H9 (cell line): ENCODE results near the gene RHOC. TPM values are rescaled to one million over a fixed set of nuclear protein-coding genes. Genes with fewer than 3 reads are reported as not detected.

Experiments
- DNase-seq: peaks from one replicate; pipeline ENCODE4 v3.0.0-alpha.2; 2017
- H2AFZ ChIP-seq: one replicate; pipeline ENCODE4 v1.6.1; 2013; ENCODE audit warnings: mild to moderate bottlenecking, low read length, control low read depth, moderate library complexity
- H2AK5ac ChIP-seq: 2 replicates; pipeline ENCODE4 v1.6.1; 2013; ENCODE audit warnings: low read length, control low read depth, mixed read lengths; ENCODE audit not compliant: insufficient read length
- H2BK120ac ChIP-seq: one replicate; pipeline ENCODE4 v1.6.1; 2013; ENCODE audit warnings: low read depth, mild to moderate bottlenecking, low read length, control low read depth, inconsistent platforms; ENCODE audit not compliant: poor library complexity, severe bottlenecking
- H2BK12ac ChIP-seq: 2 replicates; pipeline ENCODE4 v1.6.1; 2013; ENCODE audit warnings: low read length, control low read depth, mixed read lengths, low read depth; ENCODE audit not compliant: insufficient read length
- H2BK15ac ChIP-seq: 2 replicates; pipeline ENCODE4 v1.6.1; 2013; ENCODE audit warnings: low read depth, low read length, control low read depth
- H2BK20ac ChIP-seq: one replicate; pipeline ENCODE4 v1.6.1; 2013; ENCODE audit warnings: low read depth, mild to moderate bottlenecking, low read length, control low read depth, inconsistent platforms; ENCODE audit not compliant: poor library complexity, severe bottlenecking
- H2BK5ac ChIP-seq: 2 replicates; pipeline ENCODE4 v1.6.1; 2013; ENCODE audit warnings: low read length, control low read depth, mixed read lengths; ENCODE audit not compliant: insufficient read length
- H3K14ac ChIP-seq: 2 replicates; pipeline ENCODE4 v1.6.1; 2013; ENCODE audit warnings: low read length, control low read depth; ENCODE audit not compliant: insufficient read depth
- H3K18ac ChIP-seq: 2 replicates; pipeline ENCODE4 v1.6.1; 2013; ENCODE audit warnings: low read depth, mild to moderate bottlenecking, mixed read lengths, low read length, control low read depth; ENCODE audit not compliant: insufficient read length
- H3K23ac ChIP-seq: 2 replicates; pipeline ENCODE4 v1.6.1; 2013; ENCODE audit warnings: low read length, control low read depth, mixed read lengths, low read depth; ENCODE audit not compliant: insufficient read length
- H3K23me2 ChIP-seq: 2 replicates; pipeline ENCODE4 v1.6.1; 2013; ENCODE audit warnings: low read depth, mild to moderate bottlenecking, mixed read lengths, low read length, control low read depth; ENCODE audit not compliant: insufficient read length, poor library complexity, severe bottlenecking
- H3K27ac ChIP-seq: 2 replicates; pipeline ENCODE4 v1.5.1; 2013; ENCODE audit warnings: low read length, control low read depth, mixed read lengths, low read depth; ENCODE audit not compliant: insufficient read length
- H3K27me3 ChIP-seq: 2 replicates; pipeline ENCODE4 v1.6.1; 2013; ENCODE audit warnings: low read length, control low read depth, inconsistent platforms; ENCODE audit not compliant: insufficient read depth
- H3K4ac ChIP-seq: 2 replicates; pipeline ENCODE4 v1.6.1; 2013; ENCODE audit warnings: low read depth, mild to moderate bottlenecking, control low read depth, inconsistent platforms, low read length, moderate library complexity
- H3K4me1 ChIP-seq: 2 replicates; pipeline ENCODE4 v1.6.1; 2013; ENCODE audit warnings: low read length, control low read depth, inconsistent platforms; ENCODE audit not compliant: insufficient read depth
- H3K4me2 ChIP-seq: 2 replicates; pipeline ENCODE4 v1.6.1; 2013; ENCODE audit warnings: low read length, control low read depth, mixed read lengths; ENCODE audit not compliant: insufficient read length, insufficient read depth
- H3K56ac ChIP-seq: 2 replicates; pipeline ENCODE4 v1.6.1; 2013; ENCODE audit warnings: low read depth, mild to moderate bottlenecking, mixed read lengths, low read length, control low read depth; ENCODE audit not compliant: insufficient read length
- H3K79me1 ChIP-seq: 2 replicates; pipeline ENCODE4 v1.6.1; 2013; ENCODE audit warnings: low read depth, mild to moderate bottlenecking, moderate library complexity, low read length, control low read depth, inconsistent platforms; ENCODE audit not compliant: insufficient read depth, poor library complexity, severe bottlenecking
- H3K79me2 ChIP-seq: 2 replicates; pipeline ENCODE4 v1.6.1; 2013; ENCODE audit warnings: low read length, control low read depth, inconsistent platforms; ENCODE audit not compliant: insufficient read depth
- H3K9ac ChIP-seq: 2 replicates; pipeline ENCODE4 v1.6.1; 2013; ENCODE audit warnings: low read length, control low read depth, mixed read lengths; ENCODE audit not compliant: insufficient read length; ENCODE audit errors: extremely low read depth
- H3K9me3 ChIP-seq: one replicate; pipeline ENCODE4 v1.6.1; 2013; ENCODE audit warnings: low read depth, low read length, inconsistent platforms; ENCODE audit not compliant: control insufficient read depth
- H3T11ph ChIP-seq: one replicate; pipeline ENCODE4 v1.6.1; 2013; ENCODE audit warnings: mild to moderate bottlenecking, low read length, control low read depth, inconsistent platforms
- H4K20me1 ChIP-seq: one replicate; pipeline ENCODE4 v1.6.1; 2013; ENCODE audit not compliant: control insufficient read depth, insufficient read length, insufficient read depth
- H4K5ac ChIP-seq: 2 replicates; pipeline ENCODE4 v1.6.1; 2013; ENCODE audit warnings: low read depth, mild to moderate bottlenecking, mixed read lengths, low read length, control low read depth; ENCODE audit not compliant: insufficient read length
- H4K8ac ChIP-seq: replicated peaks from 2 replicates; pipeline ENCODE4 v1.6.1; 2013; ENCODE audit warnings: low read length, control low read depth, mixed read lengths, low read depth; ENCODE audit not compliant: insufficient read length
- H4K91ac ChIP-seq: 2 replicates; pipeline ENCODE4 v1.6.1; 2013; ENCODE audit warnings: low read depth, mild to moderate bottlenecking, moderate library complexity, mixed read lengths, low read length, control low read depth; ENCODE audit not compliant: insufficient read length
- H3K27ac Mint-ChIP-seq, 3 experiments: 2 replicates in 2 of 3; 3 replicates in 1 of 3; pipeline ENCODE4 v1.8.0; 2020 to 2021; ENCODE audit warnings: mixed read lengths in 3 of 3, mild to moderate bottlenecking in 1 of 3, moderate library complexity in 1 of 3
- H3K27me3 Mint-ChIP-seq: 2 replicates; pipeline ENCODE4 v1.8.0; 2021; ENCODE audit warnings: low read depth, mild to moderate bottlenecking, moderate library complexity, mixed read lengths
- H3K36me3 Mint-ChIP-seq, 3 experiments: 2 replicates in 2 of 3; 3 replicates in 1 of 3; pipeline ENCODE4 v1.8.0; 2020 to 2021; ENCODE audit warnings: low read depth in 3 of 3, mixed read lengths in 3 of 3; ENCODE audit not compliant: insufficient read depth in 1 of 3
- H3K4me1 Mint-ChIP-seq, 2 experiments: 2 replicates each; pipeline ENCODE4 v1.8.0; 2020; ENCODE audit warnings: mixed read lengths in 2 of 2
- H3K4me3 Mint-ChIP-seq, 2 experiments: 2 replicates in 1 of 2; 3 replicates in 1 of 2; pipeline ENCODE4 v1.8.0; 2020 to 2021; ENCODE audit warnings: mild to moderate bottlenecking in 2 of 2, mixed read lengths in 2 of 2, moderate library complexity in 1 of 2
- H3K9me3 Mint-ChIP-seq, 2 experiments: 2 replicates in 1 of 2; 3 replicates in 1 of 2; pipeline ENCODE4 v1.8.0; 2020; ENCODE audit warnings: mild to moderate bottlenecking in 2 of 2, mixed read lengths in 2 of 2, moderate library complexity in 1 of 2
- CTCF ChIP-seq: fragments of 200-600 bp; sonication (generic); conservative IDR thresholded peaks from 3 replicates; pipeline ENCODE4 v1.8.0; 2021; ENCODE audit warnings: antibody characterized with exemption, mild to moderate bottlenecking
- WGBS: extraction: QIAGEN DNeasy Blood & Tissue Kit; methylation state at CpG from one replicate; pipeline ENCODE4 v1.1.7; 2013; ENCODE audit warnings: missing lambda C conversion rate, low lambda C conversion rate, mixed read lengths; ENCODE audit not compliant: insufficient read length; ENCODE audit errors: extremely low coverage; 5-methylcytosine and 5-hydroxymethylcytosine counted together
- total RNA-seq: library from RNA; stranded (reverse); gene quantifications from 2 replicates; pipeline ENCODE4 v1.2.1, GENCODE V29; 2021

Gene RHOC
- total RNA-seq, 1 experiment from 2014 or later, result 68.9 TPM

GRCh38 chr1:112708002-112708448 lies 1.1 kb upstream of the RHOC start:
- no peak overlapping the region for H2AFZ ChIP-seq
- peaks cover 52% of the 10 kb centered on the region for H3K27me3 Mint-ChIP-seq
- H3K4me1 ChIP-seq, result peaks cover 13% of the 10 kb centered on the region
- no peak overlapping the region for H2BK120ac ChIP-seq
- H2BK5ac ChIP-seq, result no peak overlapping the region
- H2BK20ac ChIP-seq, result no peak overlapping the region
- H2BK12ac ChIP-seq, result no peak overlapping the region
- H3K9me3 Mint-ChIP-seq, result no peaks in the 10 kb centered on the region; a peak in 1 of 5 replicates
- no peak for TF ChIP-seq CTCF
- no peak overlapping the region for H3T11ph ChIP-seq
- no peaks in the 10 kb centered on the region for H4K20me1 ChIP-seq
- H3K4me3 Mint-ChIP-seq, result peak overlapping the region; percentile 72 to 79
- peaks cover 13% of the 10 kb centered on the region for H3K23me2 ChIP-seq
- H3K23ac ChIP-seq, result no peak overlapping the region
- peaks cover 58 to 66% of the 10 kb centered on the region in 2 experiments for H3K4me1 Mint-ChIP-seq
- H3K9me3 ChIP-seq, result no peaks in the 10 kb centered on the region
- no peak overlapping the region for H4K5ac ChIP-seq
- H3K56ac ChIP-seq, result no peak overlapping the region
- H3K27ac Mint-ChIP-seq, result no peak overlapping the region
- no peak overlapping the region for H3K27ac ChIP-seq
- no peak overlapping the region for H4K8ac ChIP-seq
- no peak overlapping the region for H4K91ac ChIP-seq
- no peaks in the 10 kb centered on the region for H3K79me1 ChIP-seq
- H3K27me3 ChIP-seq, result peaks cover 4% of the 10 kb centered on the region; the same call in 1 of the 2 replicates
- H3K36me3 Mint-ChIP-seq, result peaks cover 13 to 25% (median 22%) of the 10 kb centered on the region in 3 experiments
- no peak overlapping the region for H3K18ac ChIP-seq
- H3K4me2 ChIP-seq, result peak overlapping the region; percentile 66
- H2BK15ac ChIP-seq, result no peak overlapping the region
- no peak for DNase-seq
- no CpG with 5 or more reads among the region's 6 CpGs for WGBS
- H2AK5ac ChIP-seq, result no peak overlapping the region
- H3K79me2 ChIP-seq, result no peaks in the 10 kb centered on the region
- no peak overlapping the region for H3K9ac ChIP-seq
- H3K4ac ChIP-seq, result no peak overlapping the region
- H3K14ac ChIP-seq, result no peak overlapping the region
